SK-N-SH (cell line): ENCODE data around the gene ARPC4. TPM values are rescaled to one million over a fixed set of nuclear protein-coding genes. Genes with fewer than 3 reads are reported as not detected.

Source experiments
- CTCF ChIA-PET: fragments of 300-600, 350-600 bp; formaldehyde crosslinking; extraction: SDS; loops from one replicate; lab custom pipeline; 2021; lab: Yijun Ruan, JAX
- POLR2A ChIA-PET: fragments of 350-600 bp; sonication (Branson Sonifier 250); formaldehyde crosslinking; extraction: SDS; loops from one replicate; lab custom pipeline; 2020; ENCODE audit warnings: antibody characterized with exemption, inconsistent platforms; lab: Yijun Ruan, JAX
- DNase-seq: peaks from one replicate; pipeline ENCODE4 v3.0.0; 2012
- H2AFZ ChIP-seq: fragments of 200-600 bp; sonication (generic); 2 replicates; pipeline ENCODE4 v1.8.1; 2016; ENCODE audit warnings: antibody characterized with exemption, mild to moderate bottlenecking, low read depth
- H3F3A ChIP-seq: fragments of 200-600 bp; sonication (generic); replicated peaks from 2 replicates; pipeline ENCODE3; 2016; ENCODE audit warnings: antibody characterized with exemption, mild to moderate bottlenecking; ENCODE audit not compliant: insufficient read depth
- H3K27ac ChIP-seq, 2 experiments: fragments of 200-500 bp in 1 of 2; fragments of 200-600 bp in 1 of 2; sonication (Bioruptor generic) in 1 of 2; sonication (generic), shearing (Covaris generic) in 1 of 2; 2 replicates each; pipeline versions ENCODE4 v1.5.1 to v1.6.1; 2014 to 2016; ENCODE audit warnings: low read depth in 2 of 2, inconsistent platforms in 1 of 2, low read length in 1 of 2, mild to moderate bottlenecking in 1 of 2, mixed read lengths in 1 of 2
- H3K27me3 ChIP-seq: fragments of 200-600 bp; sonication (generic), shearing (Covaris generic); 2 replicates; pipeline ENCODE4 v1.6.1; 2016; ENCODE audit warnings: mixed run types; ENCODE audit not compliant: insufficient read depth
- H3K36me3 ChIP-seq, 2 experiments: fragments of 200-500 bp in 1 of 2; fragments of 200-600 bp in 1 of 2; sonication (Bioruptor generic) in 1 of 2; sonication (generic) in 1 of 2; replicated peaks in 1 of 2; 2 replicates each; pipeline versions ENCODE3 to v1.5.1; 2014 to 2016; ENCODE audit warnings: low read length in 1 of 2, mild to moderate bottlenecking in 1 of 2; ENCODE audit not compliant: insufficient read depth in 2 of 2, control insufficient read depth in 1 of 2
- H3K4me1 ChIP-seq, 2 experiments: fragments of 200-500 bp in 1 of 2; fragments of 200-600 bp in 1 of 2; sonication (Bioruptor generic) in 1 of 2; sonication (generic), shearing (Covaris generic) in 1 of 2; 2 replicates each; pipeline versions ENCODE4 v1.5.1 to v1.6.1; 2014 to 2016; ENCODE audit warnings: low read depth in 1 of 2, low read length in 1 of 2, mixed run types in 1 of 2; ENCODE audit not compliant: insufficient read depth in 2 of 2, control insufficient read depth in 1 of 2
- H3K4me2 ChIP-seq: fragments of 200-600 bp; sonication (generic), shearing (Covaris generic); 2 replicates; pipeline ENCODE4 v1.6.1; 2017; ENCODE audit warnings: mixed run types
- H3K4me3 ChIP-seq, 2 experiments: fragments of 200-500 bp in 1 of 2; fragments of 200-600 bp in 1 of 2; sonication (Bioruptor generic) in 1 of 2; sonication (generic), shearing (Covaris generic) in 1 of 2; 2 replicates each; pipeline versions ENCODE4 v1.5.1 to v1.8.1; 2014 to 2016; ENCODE audit warnings: low read depth in 2 of 2, inconsistent platforms in 1 of 2, low read length in 1 of 2, mild to moderate bottlenecking in 1 of 2, mixed read lengths in 1 of 2, moderate library complexity in 1 of 2
- H3K79me2 ChIP-seq: fragments of 200-600 bp; sonication (generic); 2 replicates; pipeline ENCODE4 v1.8.1; 2017; ENCODE audit warnings: mild to moderate bottlenecking; ENCODE audit not compliant: insufficient read depth
- H3K9ac ChIP-seq: fragments of 200-600 bp; sonication (generic); 2 replicates; pipeline ENCODE4 v1.6.1; 2017; ENCODE audit warnings: mixed run types
- H3K9me2 ChIP-seq: fragments of 200-600 bp; sonication (generic); 2 replicates; pipeline ENCODE4 v1.6.1; 2017; ENCODE audit warnings: mixed run types
- H3K9me3 ChIP-seq: fragments of 200-600 bp; sonication (generic); 2 replicates; pipeline ENCODE4 v1.6.1; 2017; ENCODE audit warnings: mixed run types, mild to moderate bottlenecking, moderate library complexity
- H4K20me1 ChIP-seq: fragments of 200-600 bp; sonication (generic); 2 replicates; pipeline ENCODE4 v1.6.1; 2017; ENCODE audit warnings: mild to moderate bottlenecking, mixed run types; ENCODE audit not compliant: insufficient read depth
- ELF1 ChIP-seq: IDR thresholded peaks from 2 replicates; pipeline ENCODE4 v1.4.0; 2012
- EP300 ChIP-seq, 2 experiments: IDR thresholded peaks; 2 replicates each; pipeline versions ENCODE4 v1.4.0 to v1.6.1; 2012; ENCODE audit warnings: borderline replicate concordance in 1 of 2, low read depth in 1 of 2, low read length in 1 of 2
- FOXM1 ChIP-seq: IDR thresholded peaks from 2 replicates; pipeline ENCODE4 v1.4.0; 2012; ENCODE audit warnings: low read depth, mild to moderate bottlenecking
- GABPA ChIP-seq: IDR thresholded peaks from 2 replicates; pipeline ENCODE4 v1.4.0; 2012; ENCODE audit warnings: low read depth, mild to moderate bottlenecking
- GATA2 ChIP-seq: sonication (generic); formaldehyde crosslinking; IDR thresholded peaks from 2 replicates; pipeline ENCODE4 v1.5.0; 2020; ENCODE audit warnings: mild to moderate bottlenecking, missing genetic modification reagents
- JUND ChIP-seq: IDR thresholded peaks from 2 replicates; pipeline ENCODE4 v1.4.0; 2012
- MEF2A ChIP-seq: IDR thresholded peaks from 2 replicates; pipeline ENCODE4 v1.4.0; 2012; ENCODE audit warnings: low read depth, borderline replicate concordance
- MXI1 ChIP-seq: IDR thresholded peaks from 2 replicates; pipeline ENCODE4 v1.6.1; 2012; ENCODE audit warnings: mild to moderate bottlenecking, low read depth, low read length, improper control_type of control experiment
- RFX5 ChIP-seq: IDR thresholded peaks from 2 replicates; pipeline ENCODE4 v1.6.1; 2012; ENCODE audit warnings: mild to moderate bottlenecking, improper control_type of control experiment, low read length
- RXRA ChIP-seq: IDR thresholded peaks from 2 replicates; pipeline ENCODE4 v1.4.0; 2012; ENCODE audit warnings: low read depth, mild to moderate bottlenecking, borderline replicate concordance
- WGBS: methylation state at CpG from one replicate; pipeline ENCODE4 v1.1.6; 2017; ENCODE audit warnings: low lambda C conversion rate; 5-methylcytosine and 5-hydroxymethylcytosine counted together
- polyA plus RNA-seq, 3 experiments: library from polyadenylated mRNA; depleted of rRNA; stranded (reverse); fragments of >200 nt; gene quantifications; 2 replicates each; pipeline ENCODE4 v1.2.3, GENCODE V29; 2012
- TF ChIP-seq, protein P1 (sequence below): fragments of 200-600 bp; sonication (generic); IDR thresholded peaks from 2 replicates; pipeline ENCODE4 v1.6.1; 2017; ENCODE audit warnings: antibody characterized with exemption, mild to moderate bottlenecking, moderate library complexity
- TF ChIP-seq, protein P2 (sequence below): IDR thresholded peaks from 2 replicates; pipeline ENCODE4 v1.4.0; 2012; ENCODE audit warnings: low read depth, borderline replicate concordance
- TF ChIP-seq, protein P3 (sequence below): IDR thresholded peaks from 2 replicates; pipeline ENCODE4 v1.6.1; 2012; ENCODE audit warnings: mild to moderate bottlenecking, low read depth, low read length, moderate library complexity
- TF ChIP-seq, protein P4 (sequence below): fragments of 150-350 bp; IDR thresholded peaks from 2 replicates; pipeline ENCODE4 v1.6.1; 2016; ENCODE audit warnings: mild to moderate bottlenecking, low read depth, low read length
- TF ChIP-seq, protein P5 (sequence below): IDR thresholded peaks from 2 replicates; pipeline ENCODE4 v1.4.0; 2012; ENCODE audit warnings: low read depth, borderline replicate concordance

The ARPC4 gene
- polyA plus RNA-seq, 1 of the 3 experiments (the other 2 are of a cell fraction), result 233 TPM

DNA sequence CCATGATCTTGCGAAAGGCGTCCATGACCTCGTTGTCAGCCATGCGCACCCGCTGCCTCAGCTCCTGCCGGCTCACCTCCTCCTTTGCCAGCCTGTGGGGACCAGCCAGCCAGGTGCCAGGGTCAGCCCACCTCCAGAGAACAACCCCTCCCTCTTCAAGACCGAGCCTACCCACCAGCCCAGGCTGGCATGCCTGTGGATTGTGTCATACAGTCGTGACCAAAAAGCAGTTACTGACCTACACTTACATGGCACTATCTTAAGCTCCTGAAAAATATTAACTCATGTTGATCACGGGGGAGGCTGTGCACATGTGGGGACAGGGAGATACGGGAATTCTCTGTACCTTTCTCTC is 12.4 kb upstream of the ARPC4 start:
- H3K4me2 ChIP-seq, result no peak overlapping the region
- no peak overlapping the region for H3K4me3 ChIP-seq
- H3K27ac ChIP-seq, result no peak overlapping the region

DNA sequence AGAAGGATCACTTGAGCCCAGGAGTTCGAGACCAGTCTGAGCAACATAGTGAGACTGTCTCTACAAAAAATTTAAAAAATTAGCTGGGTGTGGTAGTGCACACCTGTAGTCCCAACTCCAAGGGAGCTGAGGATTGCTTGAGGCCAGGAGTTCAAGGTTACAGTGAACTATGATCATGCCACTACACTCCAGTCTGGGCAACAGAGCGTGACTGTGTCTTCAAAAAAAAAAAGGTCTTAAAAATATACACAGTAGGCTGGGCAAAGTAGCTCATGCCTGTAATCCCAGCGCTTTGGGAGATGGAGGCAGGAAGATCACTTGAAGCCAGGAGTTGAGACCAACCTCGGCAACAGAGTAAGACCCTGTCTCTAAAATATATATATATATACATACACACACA is 12.0 kb upstream of the ARPC4 start:
- Histone ChIP-seq H3K9me3 (no peaks in the 10 kb centered on the region), H3K79me2 (no peaks in the 10 kb centered on the region), H3K9me2 (no peaks in the 10 kb centered on the region), H3K27me3 (no peaks in the 10 kb centered on the region), H4K20me1 (no peaks in the 10 kb centered on the region), H3K9ac (no peak overlapping the region), H3K4me2 (no peak overlapping the region), H3F3A (peaks cover 13% of the 10 kb centered on the region), H3K4me3 (no peak overlapping the region), H2AFZ (no peak overlapping the region), H3K27ac (no peak overlapping the region), H3K36me3 (peaks cover 21 to 39% of the 10 kb centered on the region in 2 experiments), H3K4me1 (no peaks in the 10 kb centered on the region; a peak in 1 of 4 replicates)
- TF ChIP-seq, protein P1, sequence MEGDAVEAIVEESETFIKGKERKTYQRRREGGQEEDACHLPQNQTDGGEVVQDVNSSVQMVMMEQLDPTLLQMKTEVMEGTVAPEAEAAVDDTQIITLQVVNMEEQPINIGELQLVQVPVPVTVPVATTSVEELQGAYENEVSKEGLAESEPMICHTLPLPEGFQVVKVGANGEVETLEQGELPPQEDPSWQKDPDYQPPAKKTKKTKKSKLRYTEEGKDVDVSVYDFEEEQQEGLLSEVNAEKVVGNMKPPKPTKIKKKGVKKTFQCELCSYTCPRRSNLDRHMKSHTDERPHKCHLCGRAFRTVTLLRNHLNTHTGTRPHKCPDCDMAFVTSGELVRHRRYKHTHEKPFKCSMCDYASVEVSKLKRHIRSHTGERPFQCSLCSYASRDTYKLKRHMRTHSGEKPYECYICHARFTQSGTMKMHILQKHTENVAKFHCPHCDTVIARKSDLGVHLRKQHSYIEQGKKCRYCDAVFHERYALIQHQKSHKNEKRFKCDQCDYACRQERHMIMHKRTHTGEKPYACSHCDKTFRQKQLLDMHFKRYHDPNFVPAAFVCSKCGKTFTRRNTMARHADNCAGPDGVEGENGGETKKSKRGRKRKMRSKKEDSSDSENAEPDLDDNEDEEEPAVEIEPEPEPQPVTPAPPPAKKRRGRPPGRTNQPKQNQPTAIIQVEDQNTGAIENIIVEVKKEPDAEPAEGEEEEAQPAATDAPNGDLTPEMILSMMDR, result no peak
- TF ChIP-seq MEF2A, result no peak
- TF ChIP-seq, protein P2, sequence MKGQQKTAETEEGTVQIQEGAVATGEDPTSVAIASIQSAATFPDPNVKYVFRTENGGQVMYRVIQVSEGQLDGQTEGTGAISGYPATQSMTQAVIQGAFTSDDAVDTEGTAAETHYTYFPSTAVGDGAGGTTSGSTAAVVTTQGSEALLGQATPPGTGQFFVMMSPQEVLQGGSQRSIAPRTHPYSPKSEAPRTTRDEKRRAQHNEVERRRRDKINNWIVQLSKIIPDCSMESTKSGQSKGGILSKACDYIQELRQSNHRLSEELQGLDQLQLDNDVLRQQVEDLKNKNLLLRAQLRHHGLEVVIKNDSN, result no peak
- no peak for TF ChIP-seq MXI1
- TF ChIP-seq FOXM1, result no peak
- no peak for TF ChIP-seq GATA2
- no peak for TF ChIP-seq ELF1
- TF ChIP-seq, protein P3, sequence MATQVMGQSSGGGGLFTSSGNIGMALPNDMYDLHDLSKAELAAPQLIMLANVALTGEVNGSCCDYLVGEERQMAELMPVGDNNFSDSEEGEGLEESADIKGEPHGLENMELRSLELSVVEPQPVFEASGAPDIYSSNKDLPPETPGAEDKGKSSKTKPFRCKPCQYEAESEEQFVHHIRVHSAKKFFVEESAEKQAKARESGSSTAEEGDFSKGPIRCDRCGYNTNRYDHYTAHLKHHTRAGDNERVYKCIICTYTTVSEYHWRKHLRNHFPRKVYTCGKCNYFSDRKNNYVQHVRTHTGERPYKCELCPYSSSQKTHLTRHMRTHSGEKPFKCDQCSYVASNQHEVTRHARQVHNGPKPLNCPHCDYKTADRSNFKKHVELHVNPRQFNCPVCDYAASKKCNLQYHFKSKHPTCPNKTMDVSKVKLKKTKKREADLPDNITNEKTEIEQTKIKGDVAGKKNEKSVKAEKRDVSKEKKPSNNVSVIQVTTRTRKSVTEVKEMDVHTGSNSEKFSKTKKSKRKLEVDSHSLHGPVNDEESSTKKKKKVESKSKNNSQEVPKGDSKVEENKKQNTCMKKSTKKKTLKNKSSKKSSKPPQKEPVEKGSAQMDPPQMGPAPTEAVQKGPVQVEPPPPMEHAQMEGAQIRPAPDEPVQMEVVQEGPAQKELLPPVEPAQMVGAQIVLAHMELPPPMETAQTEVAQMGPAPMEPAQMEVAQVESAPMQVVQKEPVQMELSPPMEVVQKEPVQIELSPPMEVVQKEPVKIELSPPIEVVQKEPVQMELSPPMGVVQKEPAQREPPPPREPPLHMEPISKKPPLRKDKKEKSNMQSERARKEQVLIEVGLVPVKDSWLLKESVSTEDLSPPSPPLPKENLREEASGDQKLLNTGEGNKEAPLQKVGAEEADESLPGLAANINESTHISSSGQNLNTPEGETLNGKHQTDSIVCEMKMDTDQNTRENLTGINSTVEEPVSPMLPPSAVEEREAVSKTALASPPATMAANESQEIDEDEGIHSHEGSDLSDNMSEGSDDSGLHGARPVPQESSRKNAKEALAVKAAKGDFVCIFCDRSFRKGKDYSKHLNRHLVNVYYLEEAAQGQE, result no peak
- no peak for TF ChIP-seq RFX5
- TF ChIP-seq RXRA, result no peak
- no peak for TF ChIP-seq GABPA
- WGBS, result 97% methylated on average over 3 of the region's 4 CpGs
- CTCF ChIA-PET, result interaction anchor here (1.0 kb wide), 1 partner anchor 11 kb away, joined by 3 read pairs; no protein-coding TSS in a partner anchor
- POLR2A ChIA-PET, result interaction anchor here (0.6 kb wide), 1 partner anchor 12 kb away, joined by 4 read pairs; no protein-coding TSS in a partner anchor
- no peak for DNase-seq

More for the DNA sequence above, 12.4 kb upstream of the ARPC4 start:
- Histone ChIP-seq H3K9me2 (no peaks in the 10 kb centered on the region), H3F3A (peaks cover 13% of the 10 kb centered on the region), H3K27me3 (no peaks in the 10 kb centered on the region), H3K9me3 (no peaks in the 10 kb centered on the region), H3K79me2 (no peaks in the 10 kb centered on the region), H3K9ac (no peak overlapping the region), H3K36me3 (peaks cover 19 to 36% of the 10 kb centered on the region in 2 experiments), H2AFZ (no peak overlapping the region), H3K4me1 (no peaks in the 10 kb centered on the region), H4K20me1 (no peaks in the 10 kb centered on the region)
- POLR2A ChIA-PET, result no interaction called here
- DNase-seq, result no peak
- CTCF ChIA-PET, result interaction anchor here (1.0 kb wide), 1 partner anchor 11 kb away, joined by 3 read pairs; no protein-coding TSS in a partner anchor
- 93% methylated on average over 10 of the region's 10 CpGs for WGBS
- TF ChIP-seq ELF1 (no peak), MXI1 (no peak), EP300 (IDR thresholded peaks at IDR 0.05; ENCODE audit: borderline replicate concordance in 1 of 2, low read depth in 1 of 2, low read length in 1 of 2) (no peak), JUND (no peak)
- TF ChIP-seq, protein P4, sequence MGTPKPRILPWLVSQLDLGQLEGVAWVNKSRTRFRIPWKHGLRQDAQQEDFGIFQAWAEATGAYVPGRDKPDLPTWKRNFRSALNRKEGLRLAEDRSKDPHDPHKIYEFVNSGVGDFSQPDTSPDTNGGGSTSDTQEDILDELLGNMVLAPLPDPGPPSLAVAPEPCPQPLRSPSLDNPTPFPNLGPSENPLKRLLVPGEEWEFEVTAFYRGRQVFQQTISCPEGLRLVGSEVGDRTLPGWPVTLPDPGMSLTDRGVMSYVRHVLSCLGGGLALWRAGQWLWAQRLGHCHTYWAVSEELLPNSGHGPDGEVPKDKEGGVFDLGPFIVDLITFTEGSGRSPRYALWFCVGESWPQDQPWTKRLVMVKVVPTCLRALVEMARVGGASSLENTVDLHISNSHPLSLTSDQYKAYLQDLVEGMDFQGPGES, result no peak
- TF ChIP-seq, protein P5, sequence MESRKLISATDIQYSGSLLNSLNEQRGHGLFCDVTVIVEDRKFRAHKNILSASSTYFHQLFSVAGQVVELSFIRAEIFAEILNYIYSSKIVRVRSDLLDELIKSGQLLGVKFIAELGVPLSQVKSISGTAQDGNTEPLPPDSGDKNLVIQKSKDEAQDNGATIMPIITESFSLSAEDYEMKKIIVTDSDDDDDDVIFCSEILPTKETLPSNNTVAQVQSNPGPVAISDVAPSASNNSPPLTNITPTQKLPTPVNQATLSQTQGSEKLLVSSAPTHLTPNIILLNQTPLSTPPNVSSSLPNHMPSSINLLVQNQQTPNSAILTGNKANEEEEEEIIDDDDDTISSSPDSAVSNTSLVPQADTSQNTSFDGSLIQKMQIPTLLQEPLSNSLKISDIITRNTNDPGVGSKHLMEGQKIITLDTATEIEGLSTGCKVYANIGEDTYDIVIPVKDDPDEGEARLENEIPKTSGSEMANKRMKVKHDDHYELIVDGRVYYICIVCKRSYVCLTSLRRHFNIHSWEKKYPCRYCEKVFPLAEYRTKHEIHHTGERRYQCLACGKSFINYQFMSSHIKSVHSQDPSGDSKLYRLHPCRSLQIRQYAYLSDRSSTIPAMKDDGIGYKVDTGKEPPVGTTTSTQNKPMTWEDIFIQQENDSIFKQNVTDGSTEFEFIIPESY, result no peak
